Nephron (organoid): Measurements from ENCODE around the gene CLDN6.

Source experiments
- H3K27ac Mint-ChIP-seq, 3 experiments: 2 replicates each; pipeline ENCODE4 v1.8.0; 2020; ENCODE audit warnings: mixed read lengths in 3 of 3, mild to moderate bottlenecking in 2 of 3, moderate library complexity in 1 of 3
- H3K27me3 Mint-ChIP-seq: 2 replicates; pipeline ENCODE4 v1.8.0; 2021; ENCODE audit warnings: low read depth, mild to moderate bottlenecking, moderate library complexity, mixed read lengths
- H3K36me3 Mint-ChIP-seq: 2 replicates; pipeline ENCODE4 v1.8.0; 2020; ENCODE audit warnings: low read depth, mixed read lengths
- H3K4me1 Mint-ChIP-seq: 2 replicates; pipeline ENCODE4 v1.8.0; 2020; ENCODE audit warnings: mixed read lengths
- H3K4me3 Mint-ChIP-seq, 3 experiments: 2 replicates each; pipeline ENCODE4 v1.8.0; 2020; ENCODE audit warnings: mild to moderate bottlenecking in 3 of 3, mixed read lengths in 3 of 3, moderate library complexity in 2 of 3
- H3K9me3 Mint-ChIP-seq: 2 replicates; pipeline ENCODE4 v1.8.0; 2020; ENCODE audit warnings: mixed read lengths
- TF ChIP-seq, protein P1 (sequence below), 3 experiments: fragments of 200-600 bp; sonication (generic); IDR thresholded peaks; one replicate each; pipeline ENCODE4 v1.5.0; 2021; ENCODE audit warnings: antibody characterized with exemption in 3 of 3; ENCODE audit not compliant: unreplicated experiment in 3 of 3

The CLDN6 gene

DNA sequence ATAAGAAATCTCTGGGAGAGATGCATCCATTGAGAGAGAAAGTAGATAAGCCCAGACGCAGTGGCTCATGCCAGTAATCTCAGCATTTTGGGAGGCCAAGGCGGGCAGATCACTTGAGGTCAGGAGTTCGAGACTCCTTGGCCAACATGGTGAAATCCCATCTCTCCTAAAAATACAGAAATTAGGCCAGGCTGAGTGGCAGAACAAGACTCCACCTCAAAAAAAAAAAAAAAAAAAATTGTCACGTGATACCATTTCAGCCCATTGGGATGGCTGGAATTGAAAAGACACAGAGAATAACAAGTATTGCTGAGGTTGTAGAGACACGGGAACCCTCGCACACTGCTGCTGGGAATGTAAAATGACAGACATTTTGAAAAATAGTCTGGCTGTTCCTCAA, 44.6 kb upstream of the CLDN6 start:
- Mint-ChIP-seq H3K27me3 (peaks cover 14% of the 10 kb centered on the region), H3K36me3 (peaks cover under 1% of the 10 kb centered on the region), H3K27ac (peak overlapping the region in 1 of 3 experiments; percentile 55), H3K4me3 (no peak overlapping the region), H3K9me3 (no peaks in the 10 kb centered on the region), H3K4me1 (peaks cover 35% of the 10 kb centered on the region)
- TF ChIP-seq, protein P1, sequence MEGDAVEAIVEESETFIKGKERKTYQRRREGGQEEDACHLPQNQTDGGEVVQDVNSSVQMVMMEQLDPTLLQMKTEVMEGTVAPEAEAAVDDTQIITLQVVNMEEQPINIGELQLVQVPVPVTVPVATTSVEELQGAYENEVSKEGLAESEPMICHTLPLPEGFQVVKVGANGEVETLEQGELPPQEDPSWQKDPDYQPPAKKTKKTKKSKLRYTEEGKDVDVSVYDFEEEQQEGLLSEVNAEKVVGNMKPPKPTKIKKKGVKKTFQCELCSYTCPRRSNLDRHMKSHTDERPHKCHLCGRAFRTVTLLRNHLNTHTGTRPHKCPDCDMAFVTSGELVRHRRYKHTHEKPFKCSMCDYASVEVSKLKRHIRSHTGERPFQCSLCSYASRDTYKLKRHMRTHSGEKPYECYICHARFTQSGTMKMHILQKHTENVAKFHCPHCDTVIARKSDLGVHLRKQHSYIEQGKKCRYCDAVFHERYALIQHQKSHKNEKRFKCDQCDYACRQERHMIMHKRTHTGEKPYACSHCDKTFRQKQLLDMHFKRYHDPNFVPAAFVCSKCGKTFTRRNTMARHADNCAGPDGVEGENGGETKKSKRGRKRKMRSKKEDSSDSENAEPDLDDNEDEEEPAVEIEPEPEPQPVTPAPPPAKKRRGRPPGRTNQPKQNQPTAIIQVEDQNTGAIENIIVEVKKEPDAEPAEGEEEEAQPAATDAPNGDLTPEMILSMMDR (IDR thresholded peaks at IDR 0.05; ENCODE audit: unreplicated experiment in 3 of 3): no peak

- Mint-ChIP-seq H3K4me1 (peaks cover 27% of the 10 kb centered on the region), H3K27me3 (peaks cover 17% of the 10 kb centered on the region), H3K4me3 (peak overlapping the region; percentile 78 to 83 (median 83)), H3K36me3 (peaks cover 4% of the 10 kb centered on the region), H3K27ac (peak overlapping the region; percentile 58 to 83 (median 80)), H3K9me3 (no peaks in the 10 kb centered on the region)
- TF ChIP-seq, protein P1 (IDR thresholded peaks at IDR 0.05; ENCODE audit: unreplicated experiment in 3 of 3): no peak
Observed at GRCh38 chr16:3060339-3061127, 42.5 kb upstream of the CLDN6 start.

DNA sequence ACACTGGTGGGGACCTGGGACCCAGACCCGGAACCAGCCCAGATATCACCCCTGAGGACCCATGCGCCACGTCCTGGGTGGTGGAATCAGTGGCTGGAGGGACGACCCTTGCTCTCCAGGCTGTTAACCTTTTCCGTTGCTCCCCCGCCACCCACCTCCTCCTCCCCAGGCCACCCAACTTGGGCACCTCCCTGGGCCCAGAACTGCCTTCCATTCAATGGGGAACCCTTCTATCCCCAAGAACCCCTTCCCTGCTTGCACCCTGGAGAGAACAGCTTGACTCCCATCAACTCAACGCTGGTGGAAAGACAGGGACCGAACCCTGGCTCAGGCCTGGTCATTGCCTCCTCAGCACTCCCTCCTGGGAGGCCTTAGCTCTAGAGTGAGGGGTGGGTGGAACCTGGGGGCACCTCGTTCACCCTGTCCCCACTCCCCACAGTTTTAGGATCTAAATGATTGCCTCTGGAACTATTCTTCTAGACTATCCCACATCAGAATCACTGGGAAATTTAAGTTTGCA, 41.8 kb upstream of the CLDN6 start:
- peak overlapping the region; percentile 58 to 86 (median 80) for H3K27ac Mint-ChIP-seq
- H3K27me3 Mint-ChIP-seq: peaks cover 22% of the 10 kb centered on the region
- no peaks in the 10 kb centered on the region for H3K9me3 Mint-ChIP-seq
- TF ChIP-seq, protein P1 (IDR thresholded peaks at IDR 0.05; ENCODE audit: unreplicated experiment in 3 of 3): no peak
- peaks cover 4% of the 10 kb centered on the region for H3K36me3 Mint-ChIP-seq
- H3K4me1 Mint-ChIP-seq: peaks cover 24% of the 10 kb centered on the region
- H3K4me3 Mint-ChIP-seq: peak overlapping the region; percentile 78 to 83 (median 83)

GRCh38 chr16:3059041-3059722, 41.2 kb upstream of the CLDN6 start:
- peak overlapping the region; percentile 86 to 90 (median 87) for H3K4me3 Mint-ChIP-seq
- peaks cover 22% of the 10 kb centered on the region for H3K27me3 Mint-ChIP-seq
- peak overlapping the region; percentile 58 to 86 (median 80) for H3K27ac Mint-ChIP-seq
- H3K9me3 Mint-ChIP-seq: no peaks in the 10 kb centered on the region
- peaks cover 4% of the 10 kb centered on the region for H3K36me3 Mint-ChIP-seq
- TF ChIP-seq, protein P1 (IDR thresholded peaks at IDR 0.05; ENCODE audit: unreplicated experiment in 3 of 3): peak; percentile 93 to 97 (median 97)
- H3K4me1 Mint-ChIP-seq: peaks cover 24% of the 10 kb centered on the region

DNA sequence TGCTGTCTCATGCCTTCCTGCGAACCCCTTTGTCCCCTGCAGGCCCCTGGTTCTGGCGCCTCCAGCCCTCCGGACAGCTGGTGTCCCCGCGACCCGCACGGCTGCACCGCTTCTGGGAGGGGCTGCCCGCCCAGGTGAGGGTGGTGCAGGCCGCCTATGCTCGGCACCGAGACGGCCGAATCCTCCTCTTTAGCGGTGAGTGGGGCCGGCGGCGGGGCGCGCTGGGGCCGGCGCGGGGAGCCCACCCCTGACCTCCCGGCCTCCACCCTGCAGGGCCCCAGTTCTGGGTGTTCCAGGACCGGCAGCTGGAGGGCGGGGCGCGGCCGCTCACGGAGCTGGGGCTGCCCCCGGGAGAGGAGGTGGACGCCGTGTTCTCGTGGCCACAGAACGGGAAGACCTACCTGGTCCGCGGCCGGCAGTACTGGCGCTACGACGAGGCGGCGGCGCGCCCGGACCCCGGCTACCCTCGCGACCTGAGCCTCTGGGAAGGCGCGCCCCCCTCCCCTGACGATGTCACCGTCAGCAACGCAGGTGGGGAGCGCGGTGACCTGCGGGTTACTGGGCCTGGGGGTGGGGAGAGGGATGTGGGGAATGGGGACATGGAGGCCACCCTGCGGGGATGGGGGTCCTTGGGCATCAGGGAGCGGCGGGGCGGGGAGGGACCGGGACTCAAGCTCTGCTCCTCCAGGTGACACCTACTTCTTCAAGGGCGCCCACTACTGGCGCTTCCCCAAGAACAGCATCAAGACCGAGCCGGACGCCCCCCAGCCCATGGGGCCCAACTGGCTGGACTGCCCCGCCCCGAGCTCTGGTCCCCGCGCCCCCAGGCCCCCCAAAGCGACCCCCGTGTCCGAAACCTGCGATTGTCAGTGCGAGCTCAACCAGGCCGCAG, 40.4 kb upstream of the CLDN6 start:
- no peak overlapping the region for H3K27ac Mint-ChIP-seq

More for the DNA sequence above, 40.4 kb upstream of the CLDN6 start:
- H3K4me1 Mint-ChIP-seq: peaks cover 19% of the 10 kb centered on the region
- peaks cover 4% of the 10 kb centered on the region for H3K36me3 Mint-ChIP-seq
- TF ChIP-seq, protein P1 (IDR thresholded peaks at IDR 0.05; ENCODE audit: unreplicated experiment in 3 of 3): no peak
- H3K9me3 Mint-ChIP-seq: no peaks in the 10 kb centered on the region
- peaks cover 22% of the 10 kb centered on the region for H3K27me3 Mint-ChIP-seq
- H3K4me3 Mint-ChIP-seq: peak overlapping the region; percentile 86 to 90 (median 87)
